GM15510 (cell line): ENCODE measurements around the gene ZBTB16.

Experiments used
- POLR2A ChIP-seq: IDR thresholded peaks from 3 replicates; pipeline ENCODE4 v1.6.1; 2011; ENCODE audit warnings: borderline replicate concordance; ENCODE audit not compliant: insufficient read length; ENCODE audit errors: extremely low read depth

The ZBTB16 gene

DNA sequence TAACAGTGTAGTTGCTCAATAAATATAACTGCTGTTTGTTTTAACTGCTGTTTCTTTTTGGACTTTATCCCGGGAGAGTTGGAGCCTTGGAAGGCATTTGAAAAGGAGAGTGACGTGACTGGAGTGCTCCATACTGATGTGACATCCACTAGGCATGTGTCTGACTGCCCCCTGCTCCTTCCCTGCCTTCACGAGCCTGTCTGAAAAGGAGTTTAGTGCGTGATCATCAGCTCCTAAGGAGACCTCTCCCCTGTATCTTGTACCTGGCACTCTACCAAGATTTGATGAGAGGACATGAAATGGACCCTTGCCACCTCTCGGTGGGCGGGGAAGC, 22.9 kb downstream of the ZBTB16 start:
- TF ChIP-seq POLR2A, result no peak

GRCh38 chr11:114082767-114083181, 23.3 kb downstream of the ZBTB16 start:
- no peak for TF ChIP-seq POLR2A

GRCh38 chr11:114083391-114084252, 24.1 kb downstream of the ZBTB16 start:
- no peak for TF ChIP-seq POLR2A

- no peak for TF ChIP-seq POLR2A
Measured at GRCh38 chr11:114084414-114084813, 24.9 kb downstream of the ZBTB16 start.

DNA sequence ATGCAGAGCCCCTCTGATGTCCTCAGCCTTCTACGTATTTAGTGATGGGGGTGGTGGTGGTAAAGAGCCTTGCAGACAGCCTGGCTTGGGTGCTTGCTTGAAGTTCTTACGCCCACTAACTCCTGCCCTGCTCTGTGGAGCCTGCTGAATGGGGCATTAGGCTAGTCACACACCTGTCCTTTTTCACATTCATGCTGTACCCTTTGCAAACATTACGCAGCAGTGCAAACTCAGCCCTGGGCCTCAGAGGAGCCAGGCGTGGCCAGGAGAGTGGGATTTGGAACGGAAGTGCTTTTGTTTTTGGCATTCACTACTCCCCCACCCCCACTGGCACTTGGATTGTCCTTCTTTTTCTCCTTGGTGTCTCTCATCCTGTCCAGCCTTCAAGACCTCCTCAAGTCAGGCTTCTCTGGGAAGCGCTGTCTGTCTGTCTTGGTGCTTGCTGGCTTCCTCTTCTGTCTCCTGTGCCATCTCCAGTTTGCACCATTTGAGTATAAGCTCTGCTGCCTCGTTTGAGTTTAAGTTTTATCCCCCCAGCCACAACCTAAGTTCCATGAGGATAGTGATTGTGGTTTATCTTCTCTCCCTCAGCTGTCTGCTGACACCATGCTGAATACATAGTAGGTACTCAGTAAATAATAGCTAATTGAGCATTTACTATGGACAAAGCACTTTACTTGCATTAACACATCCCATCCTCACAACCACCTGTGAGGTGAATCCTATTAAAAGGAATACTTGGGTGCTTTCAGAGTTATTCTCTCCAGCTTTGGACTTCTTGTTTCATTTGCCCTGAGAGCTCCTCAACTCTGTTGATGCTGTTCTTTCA, 26.7 kb downstream of the ZBTB16 start:
- TF ChIP-seq POLR2A, result no peak

DNA sequence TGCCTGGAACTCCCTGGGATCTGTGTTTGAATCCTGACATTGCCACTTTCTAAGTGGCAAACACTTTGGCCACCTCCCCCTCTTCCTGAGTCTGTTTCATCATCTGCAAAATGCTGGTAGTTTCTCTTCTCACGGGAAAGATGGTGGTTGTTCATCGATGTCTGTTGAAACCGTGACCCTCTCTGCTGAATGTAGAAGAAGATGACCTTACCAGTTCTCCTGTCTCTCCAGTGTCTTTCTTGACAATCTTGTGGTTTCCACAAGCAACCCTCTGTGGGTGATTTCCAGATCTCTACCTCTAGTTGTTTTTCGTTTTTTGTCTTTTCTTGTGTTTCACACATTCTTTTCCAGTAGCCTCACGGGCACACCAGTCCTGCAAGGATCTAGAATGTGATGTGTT, 27.5 kb downstream of the ZBTB16 start:
- TF ChIP-seq POLR2A, result no peak

- TF ChIP-seq POLR2A, result no peak
Measured at GRCh38 chr11:114088216-114088615, 28.7 kb downstream of the ZBTB16 start.

- no peak for TF ChIP-seq POLR2A
Measured at GRCh38 chr11:114088836-114089235, 29.3 kb downstream of the ZBTB16 start.

- no peak for TF ChIP-seq POLR2A
Measured at GRCh38 chr11:114089748-114090147, 30.2 kb downstream of the ZBTB16 start.

DNA sequence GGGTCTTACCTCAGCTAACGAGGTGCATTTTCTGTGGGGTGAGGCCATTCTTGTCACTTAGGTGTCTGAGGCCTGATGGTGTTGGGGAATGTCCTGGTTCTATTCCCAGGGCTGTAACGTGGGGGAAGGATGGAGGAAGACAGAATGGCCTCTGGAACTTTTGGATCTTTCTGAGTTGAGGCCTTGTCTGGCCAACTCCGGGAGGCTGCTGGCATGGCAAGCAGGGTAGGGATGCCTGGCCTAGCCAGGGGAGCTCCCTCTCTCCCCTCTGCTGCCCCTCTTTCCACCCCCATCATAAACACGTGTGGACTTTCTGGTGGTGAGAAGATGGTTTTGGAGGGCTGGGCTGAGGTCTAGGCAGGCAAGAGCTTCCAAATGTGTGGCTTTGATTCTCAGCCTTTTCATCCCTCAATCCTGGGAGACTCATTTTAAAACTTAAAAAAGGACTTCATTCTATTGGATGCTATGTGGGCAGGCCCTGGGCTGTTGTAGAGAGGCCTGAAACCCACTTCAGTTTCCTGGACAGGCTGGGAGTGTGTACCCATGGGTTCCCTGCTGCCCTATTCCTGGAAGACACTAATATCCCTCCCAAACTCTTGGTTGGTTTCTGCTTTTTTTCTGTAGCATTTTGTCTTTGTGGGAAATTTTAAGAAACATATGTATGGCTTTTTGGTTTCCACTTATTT, 30.9 kb downstream of the ZBTB16 start:
- no peak for TF ChIP-seq POLR2A

DNA sequence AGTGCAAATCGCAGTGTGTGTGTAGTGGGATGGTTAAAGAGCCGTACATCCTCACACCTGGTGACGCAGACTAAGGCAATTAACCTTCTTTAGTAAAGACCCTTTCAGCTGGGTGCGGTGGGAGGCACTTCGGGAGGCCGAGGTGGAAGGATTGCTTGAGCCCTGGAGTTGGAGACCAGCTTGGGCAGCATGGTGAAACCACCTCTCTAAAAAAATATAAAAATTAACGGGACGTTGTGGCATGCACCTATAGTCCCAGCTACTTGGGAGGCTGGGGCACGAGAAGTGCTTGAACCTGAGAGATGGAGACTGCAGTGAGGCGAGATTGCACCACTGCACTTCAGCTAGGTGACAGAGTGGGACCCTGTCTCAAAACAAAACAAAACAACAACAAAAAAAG, 31.5 kb downstream of the ZBTB16 start:
- no peak for TF ChIP-seq POLR2A

DNA sequence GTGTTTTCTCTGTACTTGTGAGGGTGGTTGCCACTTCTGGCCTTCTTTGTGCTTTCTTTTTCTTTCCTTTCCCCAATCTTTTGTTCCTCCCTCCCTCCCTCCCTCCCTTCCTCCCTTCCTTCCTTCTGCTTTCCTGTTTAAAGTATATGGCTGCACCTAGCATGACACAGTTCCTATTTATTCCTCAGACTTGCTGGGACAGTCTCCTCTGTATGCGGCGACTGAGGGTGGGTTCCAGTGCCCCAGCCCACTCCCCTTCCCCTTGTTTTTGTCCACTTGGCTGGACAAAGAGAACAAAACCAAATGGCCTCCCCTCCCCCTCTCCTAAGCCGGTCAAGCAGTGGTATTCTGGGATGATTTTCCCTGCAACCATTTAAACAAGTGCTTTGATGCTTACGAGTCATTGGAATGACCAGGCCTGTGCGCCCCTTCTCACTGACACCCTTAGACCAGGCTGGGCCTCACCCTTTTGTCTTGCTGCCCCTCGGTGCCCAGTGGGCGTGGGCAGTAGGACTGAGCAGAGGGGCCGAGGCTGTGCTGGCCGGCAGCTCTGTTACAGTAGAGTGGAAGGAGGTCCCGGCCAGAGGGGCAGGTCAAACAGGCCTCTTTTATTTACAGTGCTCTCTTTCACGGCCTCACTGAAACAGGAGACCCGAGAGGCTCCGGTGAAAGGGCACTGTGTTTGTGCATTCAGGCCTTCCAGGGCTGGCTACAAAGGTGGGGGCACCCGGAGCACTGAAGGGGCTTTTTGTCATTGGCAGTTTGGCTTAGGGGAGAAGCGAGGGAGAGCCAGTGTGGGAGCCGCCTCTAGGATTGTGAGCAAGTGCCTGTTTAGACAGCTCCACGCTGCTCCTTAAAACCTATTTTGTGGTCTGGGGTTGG, 32.2 kb downstream of the ZBTB16 start:
- TF ChIP-seq POLR2A, result no peak

DNA sequence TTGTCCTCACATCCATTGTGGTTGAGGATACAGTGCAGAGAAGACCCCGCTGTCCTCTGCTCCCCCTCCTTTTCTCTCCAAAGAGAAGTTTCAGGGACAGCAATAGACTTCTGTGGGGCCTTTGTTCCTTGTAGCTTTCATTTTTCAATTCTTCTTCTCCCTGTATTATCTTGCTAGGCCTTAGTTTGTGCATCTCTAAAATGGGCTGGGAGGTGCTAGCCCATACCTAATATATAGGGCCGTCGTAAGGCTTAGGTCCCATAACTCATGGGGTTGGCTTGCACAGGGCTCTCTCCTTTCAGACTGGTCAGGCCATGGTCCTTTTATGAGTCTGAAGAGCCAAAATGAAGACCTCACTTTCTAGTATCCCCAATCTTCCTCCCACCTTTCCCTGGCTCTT, 33.0 kb downstream of the ZBTB16 start:
- no peak for TF ChIP-seq POLR2A

DNA sequence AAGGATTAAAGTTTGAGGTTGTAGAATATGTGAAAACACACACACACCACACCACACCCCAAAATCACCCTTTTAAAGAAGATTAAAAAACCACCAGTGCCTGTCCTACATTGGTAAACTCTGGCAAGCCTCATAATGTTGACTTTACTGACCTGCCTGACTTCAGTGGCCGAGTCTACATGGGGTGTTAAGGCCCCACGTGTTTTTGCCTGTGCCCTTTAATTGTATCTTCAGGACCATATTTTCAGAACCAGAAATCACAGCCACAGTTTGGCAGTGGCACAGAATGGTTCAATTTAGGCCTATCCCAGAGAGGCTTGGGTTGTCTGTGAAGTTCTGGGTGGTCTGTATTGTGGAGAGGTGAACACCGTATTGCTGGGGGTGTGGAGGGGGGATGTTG, 33.4 kb downstream of the ZBTB16 start:
- no peak for TF ChIP-seq POLR2A
